HL-60 (cell line): ENCODE data around the gene AP1B1.
"Not testable (repeated sequence)": the region's sequence is repeated elsewhere in the genome, so short reads cannot be mapped to it uniquely, and the experiment has no call there.

Source experiments
- DNase-seq, 2 experiments: peaks; one replicate each; pipeline ENCODE4 v3.0.0-alpha.2; 2010 to 2020; ENCODE audit warnings: low read depth in 1 of 2, low spot score in 1 of 2
- H3K27ac ChIP-seq: fragments of 250-450 bp; sonication (Bioruptor Pico); replicated peaks from 2 replicates; pipeline ENCODE4 v1.5.1; 2020; ENCODE audit warnings: mild to moderate bottlenecking, moderate library complexity
- H3K27me3 ChIP-seq: fragments of 250-450 bp; sonication (Bioruptor Pico); 2 replicates; pipeline ENCODE4 v1.5.1; 2021; ENCODE audit warnings: mild to moderate bottlenecking, moderate library complexity; ENCODE audit not compliant: insufficient read depth, poor library complexity, severe bottlenecking
- H3K4me3 ChIP-seq: replicated peaks from 2 replicates; pipeline ENCODE4 v1.5.1; 2011; ENCODE audit warnings: mild to moderate bottlenecking, control low read depth, low read length; ENCODE audit not compliant: insufficient read depth
- CTCF ChIP-seq: IDR thresholded peaks from one replicate; pipeline ENCODE4 v1.5.1; 2011; ENCODE audit warnings: low read length, control low read depth, inconsistent platforms; ENCODE audit not compliant: insufficient read depth
- GABPA ChIP-seq: IDR thresholded peaks from 2 replicates; pipeline ENCODE4 v1.6.1; 2012; ENCODE audit warnings: low read depth
- POLR2AphosphoS5 ChIP-seq: IDR thresholded peaks from 2 replicates; pipeline ENCODE4 v1.6.1; 2012; ENCODE audit warnings: low read depth
- SPI1 ChIP-seq: IDR thresholded peaks from 2 replicates; pipeline ENCODE4 v1.6.1; 2012; ENCODE audit warnings: low read depth, mild to moderate bottlenecking, borderline replicate concordance
- TF ChIP-seq, protein P1 (sequence below): IDR thresholded peaks from 2 replicates; pipeline ENCODE4 v1.6.1; 2012; ENCODE audit warnings: low read depth; ENCODE audit not compliant: insufficient replicate concordance

Gene AP1B1

GRCh38 chr22:29345932-29346331 lies 42.4 kb downstream of the AP1B1 start:
- TF ChIP-seq GABPA (no peak), POLR2AphosphoS5 (no peak), SPI1 (no peak), CTCF (no peak)
- TF ChIP-seq, protein P1, sequence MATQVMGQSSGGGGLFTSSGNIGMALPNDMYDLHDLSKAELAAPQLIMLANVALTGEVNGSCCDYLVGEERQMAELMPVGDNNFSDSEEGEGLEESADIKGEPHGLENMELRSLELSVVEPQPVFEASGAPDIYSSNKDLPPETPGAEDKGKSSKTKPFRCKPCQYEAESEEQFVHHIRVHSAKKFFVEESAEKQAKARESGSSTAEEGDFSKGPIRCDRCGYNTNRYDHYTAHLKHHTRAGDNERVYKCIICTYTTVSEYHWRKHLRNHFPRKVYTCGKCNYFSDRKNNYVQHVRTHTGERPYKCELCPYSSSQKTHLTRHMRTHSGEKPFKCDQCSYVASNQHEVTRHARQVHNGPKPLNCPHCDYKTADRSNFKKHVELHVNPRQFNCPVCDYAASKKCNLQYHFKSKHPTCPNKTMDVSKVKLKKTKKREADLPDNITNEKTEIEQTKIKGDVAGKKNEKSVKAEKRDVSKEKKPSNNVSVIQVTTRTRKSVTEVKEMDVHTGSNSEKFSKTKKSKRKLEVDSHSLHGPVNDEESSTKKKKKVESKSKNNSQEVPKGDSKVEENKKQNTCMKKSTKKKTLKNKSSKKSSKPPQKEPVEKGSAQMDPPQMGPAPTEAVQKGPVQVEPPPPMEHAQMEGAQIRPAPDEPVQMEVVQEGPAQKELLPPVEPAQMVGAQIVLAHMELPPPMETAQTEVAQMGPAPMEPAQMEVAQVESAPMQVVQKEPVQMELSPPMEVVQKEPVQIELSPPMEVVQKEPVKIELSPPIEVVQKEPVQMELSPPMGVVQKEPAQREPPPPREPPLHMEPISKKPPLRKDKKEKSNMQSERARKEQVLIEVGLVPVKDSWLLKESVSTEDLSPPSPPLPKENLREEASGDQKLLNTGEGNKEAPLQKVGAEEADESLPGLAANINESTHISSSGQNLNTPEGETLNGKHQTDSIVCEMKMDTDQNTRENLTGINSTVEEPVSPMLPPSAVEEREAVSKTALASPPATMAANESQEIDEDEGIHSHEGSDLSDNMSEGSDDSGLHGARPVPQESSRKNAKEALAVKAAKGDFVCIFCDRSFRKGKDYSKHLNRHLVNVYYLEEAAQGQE: no peak

GRCh38 chr22:29344889-29345288 lies 43.5 kb downstream of the AP1B1 start:
- not testable (repeated sequence) for DNase-seq, H3K27ac ChIP-seq, H3K4me3 ChIP-seq, H3K27me3 ChIP-seq

More at GRCh38 chr22:29345932-29346331, 42.4 kb downstream of the AP1B1 start:
- DNase-seq: no peak
- Histone ChIP-seq H3K27me3 (no peaks in the 10 kb centered on the region), H3K4me3 (no peak overlapping the region), H3K27ac (no peak overlapping the region)

GRCh38 chr22:29344137-29344536 lies 44.2 kb downstream of the AP1B1 start:
- DNase-seq: no peak
- TF ChIP-seq, protein P1: no peak
- TF ChIP-seq SPI1 (no peak), CTCF (no peak), GABPA (no peak), POLR2AphosphoS5 (no peak)
- Histone ChIP-seq H3K27ac (no peak overlapping the region), H3K27me3 (no peaks in the 10 kb centered on the region), H3K4me3 (no peak overlapping the region)

- no peak overlapping the region for H3K27ac ChIP-seq
- DNase-seq: no peak
- no peak overlapping the region for H3K4me3 ChIP-seq
- TF ChIP-seq CTCF: no peak
- no peak for TF ChIP-seq POLR2AphosphoS5
- no peaks in the 10 kb centered on the region for H3K27me3 ChIP-seq
Measured at GRCh38 chr22:29343313-29343805, 45.0 kb downstream of the AP1B1 start.
